IMR-90 (cell line): ENCODE measurements around the gene NUDCD3. TPM values are rescaled to one million over a fixed set of nuclear protein-coding genes. Genes with fewer than 3 reads are reported as not detected.

ENCODE experiments used
- ATAC-seq: fragments of 200-7000 bp; cut with Tn5 transposase; 2 replicates; pipeline ENCODE4 v1.9.1; 2020; ENCODE audit warnings: low read depth, mild to moderate bottlenecking, moderate library complexity
- BruUV-seq: library from RNA; stranded (reverse); fragments of 400-500 nt; replicated peaks from 2 replicates; lab custom pipeline; 2021; lab: Mats Ljungman, UMichigan
- CTCF ChIA-PET: fragments of 300-600 bp; formaldehyde crosslinking; extraction: SDS; loops from one replicate; lab custom pipeline; 2021; ENCODE audit warnings: antibody characterized with exemption; lab: Yijun Ruan, JAX
- POLR2A ChIA-PET: fragments of 300-600 bp; sonication (Branson Sonifier 250); formaldehyde crosslinking; loops from one replicate; lab custom pipeline; 2022; ENCODE audit warnings: antibody characterized with exemption; ENCODE audit not compliant: unreplicated experiment; lab: Charles Lee
- DNase-seq: peaks from one replicate; pipeline ENCODE4 v3.0.0; 2013
- H2AFZ ChIP-seq: replicated peaks from 2 replicates; pipeline ENCODE3; 2013; ENCODE audit warnings: low read length, mild to moderate bottlenecking; ENCODE audit not compliant: poor library complexity
- H2AK5ac ChIP-seq: 2 replicates; pipeline ENCODE4 v1.6.1; 2013; ENCODE audit warnings: low read depth, low read length, inconsistent platforms
- H2AK9ac ChIP-seq: replicated peaks from 2 replicates; pipeline ENCODE3; 2013; ENCODE audit warnings: mild to moderate bottlenecking, low read depth, low read length, moderate library complexity; ENCODE audit not compliant: poor library complexity
- H2BK120ac ChIP-seq: 2 replicates; pipeline ENCODE4 v1.6.1; 2013; ENCODE audit warnings: low read depth, low read length, inconsistent platforms
- H2BK15ac ChIP-seq: 3 replicates; pipeline ENCODE4 v1.6.1; 2013; ENCODE audit warnings: low read depth, low read length, inconsistent platforms
- H2BK20ac ChIP-seq: 2 replicates; pipeline ENCODE4 v1.6.1; 2013; ENCODE audit warnings: low read depth, mild to moderate bottlenecking, inconsistent platforms, low read length, moderate library complexity
- H2BK5ac ChIP-seq: 2 replicates; pipeline ENCODE4 v1.6.1; 2013; ENCODE audit warnings: mild to moderate bottlenecking, low read depth, low read length, inconsistent platforms; ENCODE audit not compliant: poor library complexity, severe bottlenecking
- H3K14ac ChIP-seq: replicated peaks from 2 replicates; pipeline ENCODE4 v1.6.1; 2013; ENCODE audit warnings: low read depth, low read length, inconsistent platforms
- H3K18ac ChIP-seq: 2 replicates; pipeline ENCODE4 v1.6.1; 2013; ENCODE audit warnings: low read depth, low read length, control low read depth
- H3K23ac ChIP-seq: 2 replicates; pipeline ENCODE4 v1.6.1; 2013; ENCODE audit warnings: low read depth, low read length, inconsistent platforms
- H3K27ac ChIP-seq: 2 replicates; pipeline ENCODE4 v1.5.1; 2013; ENCODE audit warnings: mild to moderate bottlenecking, control low read depth, low read length; ENCODE audit not compliant: insufficient read depth
- H3K27me3 ChIP-seq: 2 replicates; pipeline ENCODE4 v1.6.1; 2013; ENCODE audit warnings: low read length; ENCODE audit not compliant: control insufficient read depth, insufficient read depth
- H3K36me3 ChIP-seq: 2 replicates; pipeline ENCODE4 v1.6.1; 2013; ENCODE audit warnings: low read length, mixed read lengths; ENCODE audit not compliant: control insufficient read depth, insufficient read depth
- H3K4ac ChIP-seq: 2 replicates; pipeline ENCODE4 v1.6.1; 2013; ENCODE audit warnings: low read depth, low read length, inconsistent platforms
- H3K4me1 ChIP-seq: 2 replicates; pipeline ENCODE4 v1.6.1; 2013; ENCODE audit warnings: low read length, mixed read lengths; ENCODE audit not compliant: control insufficient read depth, insufficient read depth
- H3K4me2 ChIP-seq: 2 replicates; pipeline ENCODE4 v1.6.1; 2013; ENCODE audit warnings: low read depth, mild to moderate bottlenecking, control low read depth, low read length, moderate library complexity
- H3K4me3 ChIP-seq: 2 replicates; pipeline ENCODE4 v1.5.1; 2013; ENCODE audit warnings: low read depth, mild to moderate bottlenecking, control low read depth, low read length, moderate library complexity; ENCODE audit not compliant: insufficient read depth
- H3K56ac ChIP-seq: 2 replicates; pipeline ENCODE4 v1.6.1; 2013; ENCODE audit warnings: low read length, inconsistent platforms; ENCODE audit not compliant: insufficient read depth; ENCODE audit errors: extremely low read depth
- H3K79me1 ChIP-seq, 2 experiments: 2 replicates each; pipeline ENCODE4 v1.6.1; 2013; ENCODE audit warnings: low read length in 2 of 2, inconsistent platforms in 1 of 2, low read depth in 1 of 2
- H3K9ac ChIP-seq: 2 replicates; pipeline ENCODE4 v1.6.1; 2013; ENCODE audit warnings: low read depth, low read length, control low read depth
- H3K9me1 ChIP-seq: 2 replicates; pipeline ENCODE4 v1.6.1; 2013; ENCODE audit warnings: low read length, inconsistent platforms; ENCODE audit not compliant: insufficient read depth
- H3K9me3 ChIP-seq: 2 replicates; pipeline ENCODE4 v1.6.1; 2013; ENCODE audit warnings: low read length; ENCODE audit not compliant: control insufficient read depth, insufficient read depth
- H4K20me1 ChIP-seq: 2 replicates; pipeline ENCODE4 v1.6.1; 2013; ENCODE audit warnings: low read length, inconsistent platforms; ENCODE audit not compliant: insufficient read depth
- H4K5ac ChIP-seq: 2 replicates; pipeline ENCODE4 v1.6.1; 2013; ENCODE audit warnings: mild to moderate bottlenecking, low read depth, low read length, control low read depth
- H4K8ac ChIP-seq, 2 experiments: 2 replicates each; pipeline ENCODE4 v1.6.1; 2013; ENCODE audit warnings: low read depth in 2 of 2, low read length in 2 of 2, control low read depth in 1 of 2, inconsistent platforms in 1 of 2
- H4K91ac ChIP-seq: 2 replicates; pipeline ENCODE4 v1.6.1; 2013; ENCODE audit warnings: low read depth, low read length, inconsistent platforms; ENCODE audit not compliant: insufficient read depth
- CHD1 ChIP-seq: IDR thresholded peaks from 2 replicates; pipeline ENCODE4 v1.6.1; 2012; ENCODE audit warnings: low read depth, low read length, improper control_type of control experiment
- CTCF ChIP-seq: conservative IDR thresholded peaks from 2 replicates; pipeline ENCODE4 v1.5.1; 2012; ENCODE audit warnings: mild to moderate bottlenecking, low read depth, low read length, improper control_type of control experiment
- MAFK ChIP-seq: IDR thresholded peaks from 2 replicates; pipeline ENCODE4 v1.6.1; 2012; ENCODE audit warnings: low read depth, low read length, improper control_type of control experiment
- MXI1 ChIP-seq: IDR thresholded peaks from 2 replicates; pipeline ENCODE4 v1.6.1; 2012; ENCODE audit warnings: low read depth, mild to moderate bottlenecking, low read length, moderate library complexity, borderline replicate concordance
- NFE2L2 ChIP-seq: fragments of 150-350 bp; IDR thresholded peaks from 2 replicates; pipeline ENCODE4 v1.6.1; 2016; ENCODE audit warnings: low read depth, mild to moderate bottlenecking, low read length
- POLR2A ChIP-seq: IDR thresholded peaks from 2 replicates; pipeline ENCODE4 v1.6.1; 2012; ENCODE audit warnings: mild to moderate bottlenecking, low read depth, low read length
- RCOR1 ChIP-seq: IDR thresholded peaks from 2 replicates; pipeline ENCODE4 v1.6.1; 2012; ENCODE audit warnings: mild to moderate bottlenecking, low read length, improper control_type of control experiment; ENCODE audit not compliant: insufficient replicate concordance
- WGBS, 2 experiments: methylation state at CpG; one replicate each; pipeline versions ENCODE4 v1.1.5 to v1.1.7; 2013; ENCODE audit warnings: missing lambda C conversion rate in 2 of 2; ENCODE audit not compliant: insufficient read length in 1 of 2; ENCODE audit errors: extremely low coverage in 2 of 2; 5-methylcytosine and 5-hydroxymethylcytosine counted together
- dilution Hi-C: fragments of 300-500 bp; cut with HindIII; formaldehyde crosslinking; loops from one replicate; pipeline ENCODE4 v1.14.3; 2018; ENCODE audit warnings: low sequenced_read_pairs; ENCODE audit not compliant: unreplicated experiment
- in situ Hi-C: fragments of 300-500 bp; cut with MboI; formaldehyde crosslinking; loops from 3 replicates; pipeline ENCODE4 v1.14.3; 2019; ENCODE audit warnings: low sequenced_read_pairs, inconsistent platforms, mixed read lengths
- intact Hi-C: fragments of 100-400 bp; cut with micrococcal nuclease; formaldehyde crosslinking; loops from 2 replicates; pipeline ENCODE4 v1.10.0; 2022
- polyA plus RNA-seq, 3 experiments: library from polyadenylated mRNA; depleted of rRNA; stranded (reverse); fragments of >200 nt; gene quantifications; 2 replicates each; pipeline ENCODE4 v1.2.3, GENCODE V29; 2012; ENCODE audit warnings: low replicate concordance in 1 of 3
- total RNA-seq: library from RNA; depleted of rRNA; stranded (reverse); fragments of >200 nt; gene quantifications from 2 replicates; pipeline ENCODE4 v1.2.3, GENCODE V29; 2012

The NUDCD3 gene
- total and polyA plus RNA-seq, 2 of the 4 experiments (the other 2 are of a cell fraction): 49.5 to 76.0 TPM

GRCh38 chr7:44454348-44454747 is 36.1 kb downstream of the NUDCD3 start:
- dilution Hi-C loops: no loop called here
- intact Hi-C loops: no loop called here
- peaks cover 2% of the 10 kb centered on the region; the same call in 1 of the 2 replicates for H3K4me1 ChIP-seq
- H3K36me3 ChIP-seq: peaks cover 8% of the 10 kb centered on the region
- H4K5ac ChIP-seq: no peak overlapping the region
- H4K8ac ChIP-seq: no peak overlapping the region
- no peak overlapping the region for H2BK5ac ChIP-seq
- DNase-seq: no peak
- in situ Hi-C loops: no loop called here
- TF ChIP-seq CTCF (no peak), MAFK (no peak), NFE2L2 (no peak), RCOR1 (no peak), POLR2A (no peak), CHD1 (no peak), MXI1 (no peak)
- no peak overlapping the region for H3K23ac ChIP-seq
- peaks cover 19% of the 10 kb centered on the region for H3K9me1 ChIP-seq
- H3K56ac ChIP-seq: no peak overlapping the region
- no TSS peak for BruUV-seq
- ChIA-PET POLR2A (no interaction called here), CTCF (interaction anchor here (0.5 kb wide), 1 partner anchor 11 kb away, joined by 3 read pairs; no protein-coding TSS in a partner anchor)
- no peak overlapping the region for H3K14ac ChIP-seq
- H3K79me1 ChIP-seq: peaks cover 46 to 67% of the 10 kb centered on the region in 2 experiments
- H2AK9ac ChIP-seq: no peak overlapping the region
- H3K4me2 ChIP-seq: no peak overlapping the region
- no peaks in the 10 kb centered on the region for H3K27me3 ChIP-seq
- H2AFZ ChIP-seq: no peak overlapping the region
- H2BK20ac ChIP-seq: no peak overlapping the region
- H2AK5ac ChIP-seq: no peak overlapping the region
- no peak overlapping the region for H2BK15ac ChIP-seq
- H3K27ac ChIP-seq: no peak overlapping the region
- H4K91ac ChIP-seq: no peak overlapping the region
- no CpG with 5 or more reads among the region's 2 CpGs for WGBS, 2 experiments
- no peak overlapping the region for H2BK120ac ChIP-seq
- no peak overlapping the region for H3K4ac ChIP-seq
- no peak overlapping the region for H3K4me3 ChIP-seq
- H3K9me3 ChIP-seq: no peaks in the 10 kb centered on the region
- H3K9ac ChIP-seq: no peak overlapping the region
- no peak for ATAC-seq
- peaks cover 8% of the 10 kb centered on the region for H4K20me1 ChIP-seq
- no peak overlapping the region for H3K18ac ChIP-seq
